ENCODE measurements around the gene SLC41A1. TPM values are rescaled to one million over a fixed set of nuclear protein-coding genes. Genes with fewer than 3 reads are reported as not detected.

Gene SLC41A1
- total and polyA plus RNA-seq, 9 of the 15 experiments (the other 6 are each of a cell fraction or from before 2014, with no cell fraction given) = 4.1 to 29.3 (median 11.4) TPM

- TF ChIP-seq FOXA3 (CRISPR knock-in tag; conservative IDR thresholded peaks at IDR 0.05 in 1 of 2, IDR thresholded peaks at IDR 0.05 in 1 of 2) (0 out of 4 replicates have a peak, but pooled peaks have one; percentile 37 to 38), SP1 (CRISPR knock-in tag; IDR thresholded peaks at IDR 0.05) (peak; percentile 94), KLF6 (CRISPR knock-in tag; IDR thresholded peaks at IDR 0.05; ENCODE audit: borderline replicate concordance) (peak; percentile 54; the same call in 1 of the 2 replicates), U2AF1 (optimal IDR thresholded peaks at IDR 0.05; ENCODE audit: low read depth, low read length) (peak; percentile 94), KLF1 (tag; IDR thresholded peaks at IDR 0.05) (peak; percentile 69; the same call in 1 of the 2 replicates), RBFOX2 (IDR thresholded peaks at IDR 0.05; ENCODE audit: low read depth, low read length) (peak; percentile 95), GABPB1 (CRISPR knock-in tag; IDR thresholded peaks at IDR 0.05) (peak; percentile 82), KDM4B (IDR thresholded peaks at IDR 0.05; ENCODE audit: borderline replicate concordance in 2 of 2, low read depth in 1 of 2) (0 out of 4 replicates have a peak, but pooled peaks of 1 of the 2 experiments have one; percentile 72), FOXM1 (IDR thresholded peaks at IDR 0.05; ENCODE audit: low read depth) (peak; percentile 40; the same call in 1 of the 2 replicates), FOXM1 (CRISPR knock-in tag; IDR thresholded peaks at IDR 0.05; ENCODE audit: low read depth) (no peak), EP300 (IDR thresholded peaks at IDR 0.05; ENCODE audit: low read length) (peak; percentile 21; the same call in 1 of the 2 replicates), MTA3 (IDR thresholded peaks at IDR 0.05; ENCODE audit: borderline replicate concordance) (peak; percentile 85), ZNF324 (CRISPR knock-in tag; IDR thresholded peaks at IDR 0.05) (0 out of 2 replicates have a peak, but pooled peaks have one; percentile 43), NKRF (IDR thresholded peaks at IDR 0.05; ENCODE audit: borderline replicate concordance) (peak; percentile 55; the same call in 1 of the 2 replicates), SIN3A (IDR thresholded peaks at IDR 0.05; ENCODE audit: borderline replicate concordance in 2 of 2, control insufficient read depth in 1 of 2, low read depth in 2 of 2, low read length in 2 of 2) (peak; percentile 58 to 86; a peak in 2 of 4 replicates), ZNF445 (CRISPR knock-in tag; IDR thresholded peaks at IDR 0.05; ENCODE audit: low read depth) (no peak; the same call in none of the 2 replicates), ZNF830 (CRISPR knock-in tag; IDR thresholded peaks at IDR 0.05) (peak; percentile 70)
- TF ChIP-seq, protein P1, sequence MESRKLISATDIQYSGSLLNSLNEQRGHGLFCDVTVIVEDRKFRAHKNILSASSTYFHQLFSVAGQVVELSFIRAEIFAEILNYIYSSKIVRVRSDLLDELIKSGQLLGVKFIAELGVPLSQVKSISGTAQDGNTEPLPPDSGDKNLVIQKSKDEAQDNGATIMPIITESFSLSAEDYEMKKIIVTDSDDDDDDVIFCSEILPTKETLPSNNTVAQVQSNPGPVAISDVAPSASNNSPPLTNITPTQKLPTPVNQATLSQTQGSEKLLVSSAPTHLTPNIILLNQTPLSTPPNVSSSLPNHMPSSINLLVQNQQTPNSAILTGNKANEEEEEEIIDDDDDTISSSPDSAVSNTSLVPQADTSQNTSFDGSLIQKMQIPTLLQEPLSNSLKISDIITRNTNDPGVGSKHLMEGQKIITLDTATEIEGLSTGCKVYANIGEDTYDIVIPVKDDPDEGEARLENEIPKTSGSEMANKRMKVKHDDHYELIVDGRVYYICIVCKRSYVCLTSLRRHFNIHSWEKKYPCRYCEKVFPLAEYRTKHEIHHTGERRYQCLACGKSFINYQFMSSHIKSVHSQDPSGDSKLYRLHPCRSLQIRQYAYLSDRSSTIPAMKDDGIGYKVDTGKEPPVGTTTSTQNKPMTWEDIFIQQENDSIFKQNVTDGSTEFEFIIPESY (CRISPR knock-in tag; IDR thresholded peaks at IDR 0.05) = 0 out of 2 replicates have a peak, but pooled peaks have one; percentile 36
- TF ChIP-seq, protein P2, sequence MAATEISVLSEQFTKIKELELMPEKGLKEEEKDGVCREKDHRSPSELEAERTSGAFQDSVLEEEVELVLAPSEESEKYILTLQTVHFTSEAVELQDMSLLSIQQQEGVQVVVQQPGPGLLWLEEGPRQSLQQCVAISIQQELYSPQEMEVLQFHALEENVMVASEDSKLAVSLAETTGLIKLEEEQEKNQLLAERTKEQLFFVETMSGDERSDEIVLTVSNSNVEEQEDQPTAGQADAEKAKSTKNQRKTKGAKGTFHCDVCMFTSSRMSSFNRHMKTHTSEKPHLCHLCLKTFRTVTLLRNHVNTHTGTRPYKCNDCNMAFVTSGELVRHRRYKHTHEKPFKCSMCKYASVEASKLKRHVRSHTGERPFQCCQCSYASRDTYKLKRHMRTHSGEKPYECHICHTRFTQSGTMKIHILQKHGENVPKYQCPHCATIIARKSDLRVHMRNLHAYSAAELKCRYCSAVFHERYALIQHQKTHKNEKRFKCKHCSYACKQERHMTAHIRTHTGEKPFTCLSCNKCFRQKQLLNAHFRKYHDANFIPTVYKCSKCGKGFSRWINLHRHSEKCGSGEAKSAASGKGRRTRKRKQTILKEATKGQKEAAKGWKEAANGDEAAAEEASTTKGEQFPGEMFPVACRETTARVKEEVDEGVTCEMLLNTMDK (IDR thresholded peaks at IDR 0.05; ENCODE audit: borderline replicate concordance, insufficient read depth, low read depth, low read length, poor library complexity, severe bottlenecking) = no peak
Measured at GRCh38 chr1:205749234-205750137, 63.5 kb downstream of the SLC41A1 start (continued).

Data from K562 (cell line).